IPS-20b (cell line): Measurements from ENCODE around the gene SLC24A4.

Source experiments
- H3K27ac ChIP-seq: one replicate; pipeline ENCODE4 v1.5.1; 2013; ENCODE audit warnings: low read length
- H3K27me3 ChIP-seq: 2 replicates; pipeline ENCODE4 v1.6.1; 2013; ENCODE audit warnings: mild to moderate bottlenecking, low read length, inconsistent platforms; ENCODE audit not compliant: insufficient read depth
- H3K36me3 ChIP-seq: 2 replicates; pipeline ENCODE4 v1.6.1; 2013; ENCODE audit warnings: low read depth, mild to moderate bottlenecking, inconsistent platforms, low read length, moderate library complexity; ENCODE audit not compliant: insufficient read depth
- H3K4me1 ChIP-seq: 2 replicates; pipeline ENCODE4 v1.6.1; 2013; ENCODE audit warnings: mild to moderate bottlenecking, control low read depth, inconsistent platforms, low read length, moderate library complexity; ENCODE audit not compliant: insufficient read depth
- H3K4me3 ChIP-seq: 2 replicates; pipeline ENCODE4 v1.5.1; 2013; ENCODE audit warnings: mild to moderate bottlenecking, low read length, inconsistent platforms
- H3K9ac ChIP-seq: 2 replicates; pipeline ENCODE4 v1.6.1; 2013; ENCODE audit warnings: low read depth, mild to moderate bottlenecking, inconsistent platforms, low read length, moderate library complexity
- H3K9me3 ChIP-seq: 2 replicates; pipeline ENCODE4 v1.6.1; 2013; ENCODE audit warnings: mild to moderate bottlenecking, low read depth, low read length, inconsistent platforms; ENCODE audit not compliant: insufficient read depth

The SLC24A4 gene

DNA sequence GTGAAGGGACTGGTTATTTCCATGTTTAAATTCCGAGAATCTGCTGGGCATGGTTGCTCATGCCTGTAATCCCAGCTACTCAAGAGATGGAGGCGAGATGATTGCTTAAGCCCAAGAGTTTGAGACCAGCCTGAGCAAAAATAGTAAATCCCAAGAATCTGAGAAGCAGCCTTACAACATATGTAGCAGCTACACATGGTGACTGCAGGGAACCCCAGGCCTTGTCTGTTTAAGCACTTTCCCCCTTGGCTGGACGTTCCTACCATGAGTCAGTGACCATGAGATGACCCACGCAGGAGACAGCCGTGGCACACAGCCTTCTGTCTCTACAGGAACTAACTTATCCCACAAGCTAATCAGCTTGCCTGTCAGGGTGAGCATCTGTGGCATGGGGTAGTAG is 5.5 kb upstream of the SLC24A4 start:
- no peak overlapping the region for H3K9ac ChIP-seq
- no peaks in the 10 kb centered on the region for H3K36me3 ChIP-seq
- H3K9me3 ChIP-seq = no peaks in the 10 kb centered on the region
- peaks cover 3% of the 10 kb centered on the region; the same call in 1 of the 2 replicates for H3K4me1 ChIP-seq
- no peak overlapping the region for H3K27ac ChIP-seq
- H3K27me3 ChIP-seq = peaks cover 50% of the 10 kb centered on the region
- no peak overlapping the region for H3K4me3 ChIP-seq

DNA sequence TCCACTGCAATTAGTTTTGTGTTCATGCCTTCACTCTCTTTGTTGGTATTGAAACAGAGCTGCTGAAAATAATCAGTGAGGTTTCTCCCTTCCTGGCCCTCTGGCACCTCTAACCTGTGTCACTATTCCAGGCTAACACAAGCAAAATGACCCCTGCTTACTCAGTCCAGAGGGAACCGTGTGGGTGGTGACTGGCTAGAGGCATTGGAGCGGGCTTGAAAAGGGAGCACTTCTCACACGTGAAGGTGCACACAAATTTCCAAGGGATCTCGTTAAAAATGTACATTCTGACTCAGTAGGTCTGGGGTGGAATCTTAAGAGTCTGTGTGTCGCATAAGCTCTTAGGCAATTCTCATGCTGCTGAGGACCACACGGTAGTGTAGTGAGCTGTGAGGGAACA is 1.3 kb upstream of the SLC24A4 start:
- Histone ChIP-seq H3K9ac (no peak overlapping the region), H3K27me3 (peaks cover 83% of the 10 kb centered on the region)

DNA sequence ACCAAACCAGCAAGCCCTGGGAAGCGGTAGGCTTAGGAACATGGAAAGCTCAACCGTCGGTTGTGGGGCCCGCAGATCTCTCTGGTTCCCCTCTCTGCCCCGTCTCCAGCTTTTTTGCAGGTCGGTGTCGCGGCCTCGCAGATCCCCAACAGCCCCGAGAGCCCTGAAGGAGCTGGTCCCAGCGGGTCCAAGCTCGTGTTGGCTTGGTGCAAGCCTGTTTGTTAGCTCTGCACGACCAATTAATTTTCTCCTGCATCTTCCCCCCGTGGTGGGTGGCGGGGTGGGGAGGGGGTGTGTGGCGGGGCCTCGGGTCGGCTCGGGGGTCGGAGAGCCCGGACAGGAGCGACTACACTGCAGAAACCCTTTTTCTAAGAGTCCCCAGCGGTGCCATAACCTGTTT is 449 bp upstream of the SLC24A4 start:
- H3K4me3 ChIP-seq = peak overlapping the region; percentile 64
- no peaks in the 10 kb centered on the region for H3K9me3 ChIP-seq
- peaks cover 90% of the 10 kb centered on the region for H3K27me3 ChIP-seq

More for the DNA sequence above, 1.3 kb upstream of the SLC24A4 start:
- H3K9me3 ChIP-seq = no peaks in the 10 kb centered on the region
- no peak overlapping the region for H3K4me3 ChIP-seq
- H3K4me1 ChIP-seq = peaks cover 3% of the 10 kb centered on the region; the same call in 1 of the 2 replicates
- H3K27ac ChIP-seq = no peak overlapping the region
- H3K36me3 ChIP-seq = no peaks in the 10 kb centered on the region

DNA sequence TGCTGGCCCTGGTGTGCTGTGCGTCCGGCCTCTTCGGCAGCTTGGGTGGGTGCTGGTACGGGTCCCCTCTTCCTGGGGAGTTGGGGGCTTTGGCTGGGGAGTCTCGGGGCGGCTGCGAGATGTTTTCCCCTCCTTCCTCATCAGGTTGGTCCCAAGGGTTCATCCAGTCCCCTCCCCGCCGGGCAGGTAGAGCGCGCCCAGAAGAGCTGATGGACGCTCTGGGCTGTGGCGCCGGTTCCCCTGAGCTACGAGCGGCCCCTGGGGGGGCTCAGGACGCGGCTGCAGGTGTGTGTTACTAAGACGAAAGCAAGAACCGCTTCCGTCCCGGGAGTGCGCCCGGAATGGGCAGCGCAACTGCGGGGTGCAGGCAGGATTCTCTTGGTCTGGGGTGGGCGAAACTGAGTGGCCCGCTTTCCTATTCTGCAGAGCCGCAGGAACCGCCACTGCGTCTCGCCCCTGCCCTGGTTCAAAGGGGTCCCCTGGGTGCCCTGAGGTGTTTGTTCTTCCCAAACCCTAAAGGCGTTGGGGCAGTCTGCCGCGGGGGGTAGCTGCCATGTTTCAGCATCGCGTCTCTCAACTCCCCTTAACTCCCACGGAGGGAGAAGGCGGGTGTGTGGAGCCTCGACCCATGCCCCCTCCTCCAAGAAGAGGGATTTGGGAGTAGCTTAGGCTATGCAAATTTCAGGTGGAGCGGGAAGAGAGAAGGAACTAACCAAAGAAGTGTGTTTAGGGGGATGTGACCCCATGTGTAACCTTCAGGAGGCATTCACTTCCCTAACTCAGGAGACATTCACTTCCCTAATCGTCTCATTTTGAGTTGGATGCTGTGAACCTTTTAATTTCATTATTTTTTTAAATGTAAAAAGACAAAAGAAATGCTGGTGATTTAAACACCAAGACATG is 1.2 kb downstream of the SLC24A4 start:
- Histone ChIP-seq H3K4me3 (peak overlapping the region; percentile 64), H3K36me3 (no peaks in the 10 kb centered on the region), H3K9me3 (no peaks in the 10 kb centered on the region), H3K27me3 (peaks cover 80% of the 10 kb centered on the region), H3K27ac (no peak overlapping the region), H3K9ac (no peak overlapping the region), H3K4me1 (peaks cover 3% of the 10 kb centered on the region; the same call in 1 of the 2 replicates)

More for the DNA sequence above, 449 bp upstream of the SLC24A4 start:
- no peak overlapping the region for H3K27ac ChIP-seq
- H3K4me1 ChIP-seq = peaks cover 3% of the 10 kb centered on the region; the same call in 1 of the 2 replicates
- H3K9ac ChIP-seq = no peak overlapping the region
- no peaks in the 10 kb centered on the region for H3K36me3 ChIP-seq

DNA sequence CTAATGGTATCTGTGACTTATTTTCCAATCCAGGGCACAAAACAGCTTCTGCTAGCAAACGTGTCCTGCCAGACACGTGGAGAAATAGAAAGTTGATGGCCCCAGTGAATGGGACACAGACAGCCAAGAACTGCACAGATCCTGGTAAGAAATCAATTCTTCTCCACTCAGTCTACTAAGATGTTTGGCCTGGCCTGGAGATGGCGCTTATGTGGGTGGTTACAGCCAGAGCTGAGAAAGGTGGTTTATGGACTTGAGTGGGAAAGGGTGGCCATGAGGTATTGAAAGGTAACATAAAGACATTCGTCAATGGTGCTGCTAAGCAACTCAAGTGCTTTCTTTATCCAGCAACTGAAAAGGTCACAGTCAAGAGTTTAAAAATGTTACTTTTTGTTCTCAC is 2.9 kb downstream of the SLC24A4 start:
- Histone ChIP-seq H3K4me3 (no peak overlapping the region), H3K36me3 (no peaks in the 10 kb centered on the region), H3K4me1 (peaks cover 3% of the 10 kb centered on the region; the same call in 1 of the 2 replicates), H3K9me3 (no peaks in the 10 kb centered on the region), H3K9ac (no peak overlapping the region), H3K27me3 (peaks cover 66% of the 10 kb centered on the region), H3K27ac (no peak overlapping the region)

DNA sequence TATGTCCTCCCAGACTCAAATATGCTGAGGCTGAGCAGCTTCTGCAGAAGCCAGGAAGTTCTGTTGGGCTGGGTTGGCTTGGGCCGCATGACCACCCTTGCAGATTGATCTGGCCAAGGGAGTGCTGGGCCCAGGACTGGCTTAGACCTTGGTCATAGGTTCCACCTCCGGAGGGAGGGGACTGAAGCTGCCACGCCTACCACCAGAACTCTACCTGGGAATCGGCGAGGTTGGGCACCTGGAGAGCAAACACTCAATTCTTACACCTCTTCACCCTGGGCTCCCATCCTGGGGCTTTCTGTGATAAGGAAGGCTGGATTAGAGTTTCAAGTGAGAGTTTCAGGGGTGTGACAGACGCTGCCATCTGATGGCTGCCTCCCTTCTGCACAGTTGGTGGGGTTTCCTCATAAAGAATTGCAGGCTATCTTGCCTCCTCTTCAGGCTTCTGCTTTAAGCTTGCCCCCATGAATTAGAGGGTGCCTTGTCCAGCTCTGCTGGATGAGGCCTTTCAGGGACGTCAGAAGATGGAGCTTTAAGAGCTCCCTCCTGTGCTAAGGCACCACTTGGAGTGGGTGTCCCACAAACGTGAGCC is 5.8 kb downstream of the SLC24A4 start:
- Histone ChIP-seq H3K27me3 (peaks cover 37% of the 10 kb centered on the region), H3K4me1 (no peaks in the 10 kb centered on the region), H3K27ac (no peak overlapping the region), H3K9me3 (no peaks in the 10 kb centered on the region), H3K36me3 (no peaks in the 10 kb centered on the region), H3K9ac (no peak overlapping the region), H3K4me3 (no peak overlapping the region)

DNA sequence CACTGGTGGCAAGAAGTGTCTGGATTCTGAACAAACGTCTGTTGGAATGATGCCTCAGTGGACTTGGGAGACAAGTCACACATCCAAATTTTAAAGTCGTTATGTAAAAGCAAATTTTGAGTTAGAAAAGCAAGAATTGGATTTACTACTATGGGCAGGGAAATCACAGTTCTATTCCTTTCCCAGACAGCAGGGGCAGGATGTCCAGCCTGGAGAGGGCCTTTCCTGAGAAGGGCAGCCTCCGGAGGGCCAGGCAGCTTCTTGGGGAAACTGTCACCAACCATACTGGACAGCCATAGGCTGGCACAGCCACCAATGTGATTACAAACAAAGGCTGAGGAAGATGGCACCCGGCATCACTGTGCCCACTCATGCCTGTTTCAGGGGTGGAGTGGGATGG is 11.1 kb downstream of the SLC24A4 start:
- no peaks in the 10 kb centered on the region for H3K4me1 ChIP-seq
- H3K9ac ChIP-seq = no peak overlapping the region
- no peaks in the 10 kb centered on the region for H3K36me3 ChIP-seq
- H3K27ac ChIP-seq = no peak overlapping the region
- H3K27me3 ChIP-seq = no peaks in the 10 kb centered on the region
- no peak overlapping the region for H3K4me3 ChIP-seq
- H3K9me3 ChIP-seq = no peaks in the 10 kb centered on the region

DNA sequence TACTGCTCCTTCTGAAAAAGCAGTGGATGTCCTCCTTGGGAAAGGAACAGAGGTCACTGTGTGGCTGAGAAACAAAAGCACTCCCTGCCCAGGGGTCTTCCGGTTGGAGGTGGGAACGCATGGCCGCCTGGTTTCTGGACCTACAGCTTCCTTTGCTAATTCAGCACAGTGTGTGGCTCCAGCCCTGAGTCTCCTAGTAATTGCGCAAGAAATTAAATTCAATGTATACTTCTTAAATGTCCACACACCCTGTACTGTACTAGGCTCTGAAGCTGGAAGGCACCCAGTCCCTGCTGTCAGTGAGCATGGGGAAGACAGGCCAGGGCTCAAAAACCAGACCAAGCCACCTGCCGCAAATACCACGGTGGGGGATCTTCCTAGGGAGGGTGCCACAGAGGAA is 13.4 kb downstream of the SLC24A4 start:
- Histone ChIP-seq H3K36me3 (no peaks in the 10 kb centered on the region), H3K9me3 (no peaks in the 10 kb centered on the region), H3K4me1 (no peaks in the 10 kb centered on the region), H3K27ac (no peak overlapping the region), H3K4me3 (no peak overlapping the region), H3K27me3 (no peaks in the 10 kb centered on the region), H3K9ac (no peak overlapping the region)

DNA sequence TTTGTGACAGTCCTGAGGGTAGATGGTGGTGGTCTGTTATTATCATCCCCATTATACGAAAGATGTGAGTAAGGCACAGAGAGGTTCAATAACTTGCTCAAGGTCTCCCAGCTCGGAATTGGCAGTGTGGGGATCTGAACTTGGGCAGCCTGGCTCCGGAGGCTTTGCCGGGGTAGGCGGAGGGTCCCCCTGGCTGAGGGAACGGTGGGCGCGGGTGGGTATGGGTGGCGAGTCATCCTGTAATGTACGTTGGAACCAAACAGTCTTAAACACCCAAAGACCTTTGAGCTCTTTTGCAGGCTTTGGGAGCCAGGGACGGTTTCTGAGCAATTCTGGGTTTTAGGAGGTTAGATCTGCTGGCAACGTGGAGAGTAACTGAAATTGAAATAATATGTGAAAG is 16.5 kb downstream of the SLC24A4 start:
- Histone ChIP-seq H3K9me3 (no peaks in the 10 kb centered on the region), H3K4me1 (no peaks in the 10 kb centered on the region), H3K27ac (no peak overlapping the region), H3K4me3 (no peak overlapping the region), H3K36me3 (no peaks in the 10 kb centered on the region), H3K9ac (no peak overlapping the region), H3K27me3 (no peaks in the 10 kb centered on the region)

DNA sequence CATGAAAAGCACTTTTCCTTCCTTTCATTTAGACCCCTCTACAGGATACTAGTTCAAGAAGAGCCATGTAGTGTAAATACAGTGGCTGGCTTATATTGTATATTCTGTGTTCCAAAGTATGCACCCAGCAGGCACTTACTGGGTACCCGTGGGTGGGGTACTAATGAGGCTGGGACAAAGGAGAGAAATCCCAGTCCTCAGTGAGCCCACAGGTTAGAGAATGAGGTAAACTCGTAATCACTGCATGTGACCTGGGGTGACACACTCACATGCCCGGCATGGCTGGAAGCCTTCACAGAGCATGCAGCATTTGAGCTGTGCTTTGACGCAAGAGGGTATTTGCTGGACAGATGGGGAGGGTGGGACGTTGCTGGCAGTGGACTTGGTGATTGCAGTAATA is 17.1 kb downstream of the SLC24A4 start:
- Histone ChIP-seq H3K36me3 (no peaks in the 10 kb centered on the region), H3K9me3 (no peaks in the 10 kb centered on the region), H3K27ac (no peak overlapping the region), H3K4me3 (no peak overlapping the region), H3K9ac (no peak overlapping the region), H3K4me1 (no peaks in the 10 kb centered on the region), H3K27me3 (no peaks in the 10 kb centered on the region)

DNA sequence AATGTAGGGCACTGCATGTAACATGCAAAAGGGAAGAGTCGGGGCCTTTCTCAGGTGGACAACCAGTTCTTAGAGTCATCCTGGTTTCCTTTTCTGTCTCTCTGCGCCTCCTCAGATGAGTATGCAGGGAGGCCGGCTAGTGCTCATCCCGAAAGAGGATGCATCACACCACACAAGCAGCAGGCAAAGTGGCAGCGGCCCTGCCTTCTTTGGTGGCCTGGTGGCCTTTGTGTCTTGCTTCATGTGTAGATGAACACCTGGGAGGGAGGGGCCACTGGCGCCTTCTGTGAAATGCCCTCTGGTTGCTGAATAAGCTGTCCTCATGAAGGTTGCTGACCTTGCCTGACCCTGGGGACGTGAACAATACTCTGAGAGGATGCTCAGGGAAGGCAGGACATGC is 18.0 kb downstream of the SLC24A4 start:
- H3K4me3 ChIP-seq = no peak overlapping the region
- no peaks in the 10 kb centered on the region for H3K4me1 ChIP-seq
- no peak overlapping the region for H3K27ac ChIP-seq
- no peak overlapping the region for H3K9ac ChIP-seq
- no peaks in the 10 kb centered on the region for H3K27me3 ChIP-seq
- no peaks in the 10 kb centered on the region for H3K36me3 ChIP-seq
- no peaks in the 10 kb centered on the region for H3K9me3 ChIP-seq

DNA sequence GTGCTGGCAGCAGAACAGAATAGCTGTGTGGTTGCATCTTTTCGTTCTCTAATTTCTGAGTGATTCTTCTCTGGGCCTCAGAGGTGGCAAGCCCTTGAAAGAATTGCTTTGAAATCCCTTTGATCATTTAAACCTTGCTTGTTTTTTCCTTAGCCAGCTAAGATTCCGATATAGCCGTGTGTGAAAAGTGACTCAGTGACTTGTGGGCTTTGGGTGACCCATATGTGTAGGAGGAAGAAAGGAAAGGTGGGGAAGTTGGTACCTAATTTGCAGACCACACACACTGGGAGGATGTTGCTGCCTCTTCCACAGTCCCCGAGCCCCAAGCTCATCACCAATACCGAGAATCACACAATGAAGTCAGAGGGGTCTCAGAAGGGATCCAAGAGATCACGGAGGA is 18.8 kb downstream of the SLC24A4 start:
- Histone ChIP-seq H3K4me1 (no peaks in the 10 kb centered on the region), H3K9me3 (no peaks in the 10 kb centered on the region), H3K9ac (no peak overlapping the region), H3K36me3 (no peaks in the 10 kb centered on the region), H3K4me3 (no peak overlapping the region), H3K27ac (no peak overlapping the region), H3K27me3 (no peaks in the 10 kb centered on the region)
